IMR-90 (cell line): Measurements from ENCODE around the gene MMP20. TPM values are rescaled to one million over a fixed set of nuclear protein-coding genes. Genes with fewer than 3 reads are reported as not detected.

Experiments used
- ATAC-seq: fragments of 200-7000 bp; cut with Tn5 transposase; 2 replicates; pipeline ENCODE4 v1.9.1; 2020; ENCODE audit warnings: low read depth, mild to moderate bottlenecking, moderate library complexity
- BruUV-seq: library from RNA; stranded (reverse); fragments of 400-500 nt; replicated peaks from 2 replicates; lab custom pipeline; 2021; lab: Mats Ljungman, UMichigan
- CTCF ChIA-PET: fragments of 300-600 bp; formaldehyde crosslinking; extraction: SDS; loops from one replicate; lab custom pipeline; 2021; ENCODE audit warnings: antibody characterized with exemption; lab: Yijun Ruan, JAX
- POLR2A ChIA-PET: fragments of 300-600 bp; sonication (Branson Sonifier 250); formaldehyde crosslinking; loops from one replicate; lab custom pipeline; 2022; ENCODE audit warnings: antibody characterized with exemption; ENCODE audit not compliant: unreplicated experiment; lab: Charles Lee
- DNase-seq: peaks from one replicate; pipeline ENCODE4 v3.0.0; 2013
- H2AFZ ChIP-seq: replicated peaks from 2 replicates; pipeline ENCODE3; 2013; ENCODE audit warnings: low read length, mild to moderate bottlenecking; ENCODE audit not compliant: poor library complexity
- H2AK5ac ChIP-seq: 2 replicates; pipeline ENCODE4 v1.6.1; 2013; ENCODE audit warnings: low read depth, low read length, inconsistent platforms
- H2AK9ac ChIP-seq: replicated peaks from 2 replicates; pipeline ENCODE3; 2013; ENCODE audit warnings: mild to moderate bottlenecking, low read depth, low read length, moderate library complexity; ENCODE audit not compliant: poor library complexity
- H2BK120ac ChIP-seq: 2 replicates; pipeline ENCODE4 v1.6.1; 2013; ENCODE audit warnings: low read depth, low read length, inconsistent platforms
- H2BK15ac ChIP-seq: 3 replicates; pipeline ENCODE4 v1.6.1; 2013; ENCODE audit warnings: low read depth, low read length, inconsistent platforms
- H2BK20ac ChIP-seq: 2 replicates; pipeline ENCODE4 v1.6.1; 2013; ENCODE audit warnings: low read depth, mild to moderate bottlenecking, inconsistent platforms, low read length, moderate library complexity
- H2BK5ac ChIP-seq: 2 replicates; pipeline ENCODE4 v1.6.1; 2013; ENCODE audit warnings: mild to moderate bottlenecking, low read depth, low read length, inconsistent platforms; ENCODE audit not compliant: poor library complexity, severe bottlenecking
- H3K14ac ChIP-seq: replicated peaks from 2 replicates; pipeline ENCODE4 v1.6.1; 2013; ENCODE audit warnings: low read depth, low read length, inconsistent platforms
- H3K18ac ChIP-seq: 2 replicates; pipeline ENCODE4 v1.6.1; 2013; ENCODE audit warnings: low read depth, low read length, control low read depth
- H3K23ac ChIP-seq: 2 replicates; pipeline ENCODE4 v1.6.1; 2013; ENCODE audit warnings: low read depth, low read length, inconsistent platforms
- H3K27ac ChIP-seq: 2 replicates; pipeline ENCODE4 v1.5.1; 2013; ENCODE audit warnings: mild to moderate bottlenecking, control low read depth, low read length; ENCODE audit not compliant: insufficient read depth
- H3K27me3 ChIP-seq: 2 replicates; pipeline ENCODE4 v1.6.1; 2013; ENCODE audit warnings: low read length; ENCODE audit not compliant: control insufficient read depth, insufficient read depth
- H3K36me3 ChIP-seq: 2 replicates; pipeline ENCODE4 v1.6.1; 2013; ENCODE audit warnings: low read length, mixed read lengths; ENCODE audit not compliant: control insufficient read depth, insufficient read depth
- H3K4ac ChIP-seq: 2 replicates; pipeline ENCODE4 v1.6.1; 2013; ENCODE audit warnings: low read depth, low read length, inconsistent platforms
- H3K4me1 ChIP-seq: 2 replicates; pipeline ENCODE4 v1.6.1; 2013; ENCODE audit warnings: low read length, mixed read lengths; ENCODE audit not compliant: control insufficient read depth, insufficient read depth
- H3K4me2 ChIP-seq: 2 replicates; pipeline ENCODE4 v1.6.1; 2013; ENCODE audit warnings: low read depth, mild to moderate bottlenecking, control low read depth, low read length, moderate library complexity
- H3K4me3 ChIP-seq: 2 replicates; pipeline ENCODE4 v1.5.1; 2013; ENCODE audit warnings: low read depth, mild to moderate bottlenecking, control low read depth, low read length, moderate library complexity; ENCODE audit not compliant: insufficient read depth
- H3K56ac ChIP-seq: 2 replicates; pipeline ENCODE4 v1.6.1; 2013; ENCODE audit warnings: low read length, inconsistent platforms; ENCODE audit not compliant: insufficient read depth; ENCODE audit errors: extremely low read depth
- H3K79me1 ChIP-seq, 2 experiments: 2 replicates each; pipeline ENCODE4 v1.6.1; 2013; ENCODE audit warnings: low read length in 2 of 2, inconsistent platforms in 1 of 2, low read depth in 1 of 2
- H3K9ac ChIP-seq: 2 replicates; pipeline ENCODE4 v1.6.1; 2013; ENCODE audit warnings: low read depth, low read length, control low read depth
- H3K9me1 ChIP-seq: 2 replicates; pipeline ENCODE4 v1.6.1; 2013; ENCODE audit warnings: low read length, inconsistent platforms; ENCODE audit not compliant: insufficient read depth
- H3K9me3 ChIP-seq: 2 replicates; pipeline ENCODE4 v1.6.1; 2013; ENCODE audit warnings: low read length; ENCODE audit not compliant: control insufficient read depth, insufficient read depth
- H4K20me1 ChIP-seq: 2 replicates; pipeline ENCODE4 v1.6.1; 2013; ENCODE audit warnings: low read length, inconsistent platforms; ENCODE audit not compliant: insufficient read depth
- H4K5ac ChIP-seq: 2 replicates; pipeline ENCODE4 v1.6.1; 2013; ENCODE audit warnings: mild to moderate bottlenecking, low read depth, low read length, control low read depth
- H4K8ac ChIP-seq, 2 experiments: 2 replicates each; pipeline ENCODE4 v1.6.1; 2013; ENCODE audit warnings: low read depth in 2 of 2, low read length in 2 of 2, control low read depth in 1 of 2, inconsistent platforms in 1 of 2
- H4K91ac ChIP-seq: 2 replicates; pipeline ENCODE4 v1.6.1; 2013; ENCODE audit warnings: low read depth, low read length, inconsistent platforms; ENCODE audit not compliant: insufficient read depth
- BHLHE40 ChIP-seq: fragments of 150-350 bp; IDR thresholded peaks from 2 replicates; pipeline ENCODE4 v1.6.1; 2016; ENCODE audit warnings: mild to moderate bottlenecking, low read depth, low read length
- CEBPB ChIP-seq: IDR thresholded peaks from 2 replicates; pipeline ENCODE4 v1.6.1; 2012; ENCODE audit warnings: low read depth, low read length, improper control_type of control experiment
- CHD1 ChIP-seq: IDR thresholded peaks from 2 replicates; pipeline ENCODE4 v1.6.1; 2012; ENCODE audit warnings: low read depth, low read length, improper control_type of control experiment
- CTCF ChIP-seq: conservative IDR thresholded peaks from 2 replicates; pipeline ENCODE4 v1.5.1; 2012; ENCODE audit warnings: mild to moderate bottlenecking, low read depth, low read length, improper control_type of control experiment
- ELK1 ChIP-seq: fragments of 150-350 bp; IDR thresholded peaks from 2 replicates; pipeline ENCODE4 v1.6.1; 2016; ENCODE audit warnings: low read depth, mild to moderate bottlenecking, low read length, moderate library complexity, borderline replicate concordance
- FOS ChIP-seq: fragments of 150-350 bp; IDR thresholded peaks from 2 replicates; pipeline ENCODE4 v1.6.1; 2016; ENCODE audit warnings: low read depth, low read length
- MAFK ChIP-seq: IDR thresholded peaks from 2 replicates; pipeline ENCODE4 v1.6.1; 2012; ENCODE audit warnings: low read depth, low read length, improper control_type of control experiment
- MAZ ChIP-seq: IDR thresholded peaks from 2 replicates; pipeline ENCODE4 v1.6.1; 2012; ENCODE audit warnings: low read depth, mild to moderate bottlenecking, low read length, improper control_type of control experiment, moderate library complexity, borderline replicate concordance
- MXI1 ChIP-seq: IDR thresholded peaks from 2 replicates; pipeline ENCODE4 v1.6.1; 2012; ENCODE audit warnings: low read depth, mild to moderate bottlenecking, low read length, moderate library complexity, borderline replicate concordance
- NFE2L2 ChIP-seq: fragments of 150-350 bp; IDR thresholded peaks from 2 replicates; pipeline ENCODE4 v1.6.1; 2016; ENCODE audit warnings: low read depth, mild to moderate bottlenecking, low read length
- POLR2A ChIP-seq: IDR thresholded peaks from 2 replicates; pipeline ENCODE4 v1.6.1; 2012; ENCODE audit warnings: mild to moderate bottlenecking, low read depth, low read length
- RAD21 ChIP-seq: IDR thresholded peaks from 2 replicates; pipeline ENCODE4 v1.6.1; 2012; ENCODE audit warnings: low read length, improper control_type of control experiment
- RCOR1 ChIP-seq: IDR thresholded peaks from 2 replicates; pipeline ENCODE4 v1.6.1; 2012; ENCODE audit warnings: mild to moderate bottlenecking, low read length, improper control_type of control experiment; ENCODE audit not compliant: insufficient replicate concordance
- RFX5 ChIP-seq: IDR thresholded peaks from 2 replicates; pipeline ENCODE4 v1.8.0; 2012; ENCODE audit warnings: low read depth, mild to moderate bottlenecking, low read length, moderate library complexity
- SMC3 ChIP-seq: fragments of 150-350 bp; IDR thresholded peaks from 2 replicates; pipeline ENCODE4 v1.6.1; 2016; ENCODE audit warnings: low read depth, mild to moderate bottlenecking, antibody characterized with exemption, low read length, moderate library complexity
- USF2 ChIP-seq: fragments of 150-350 bp; IDR thresholded peaks from 2 replicates; pipeline ENCODE4 v1.6.1; 2017; ENCODE audit warnings: mild to moderate bottlenecking, antibody characterized with exemption, low read length, low read depth
- WGBS, 2 experiments: methylation state at CpG; one replicate each; pipeline versions ENCODE4 v1.1.5 to v1.1.7; 2013; ENCODE audit warnings: missing lambda C conversion rate in 2 of 2; ENCODE audit not compliant: insufficient read length in 1 of 2; ENCODE audit errors: extremely low coverage in 2 of 2; 5-methylcytosine and 5-hydroxymethylcytosine counted together
- dilution Hi-C: fragments of 300-500 bp; cut with HindIII; formaldehyde crosslinking; loops from one replicate; pipeline ENCODE4 v1.14.3; 2018; ENCODE audit warnings: low sequenced_read_pairs; ENCODE audit not compliant: unreplicated experiment
- in situ Hi-C: fragments of 300-500 bp; cut with MboI; formaldehyde crosslinking; loops from 3 replicates; pipeline ENCODE4 v1.14.3; 2019; ENCODE audit warnings: low sequenced_read_pairs, inconsistent platforms, mixed read lengths
- intact Hi-C: fragments of 100-400 bp; cut with micrococcal nuclease; formaldehyde crosslinking; loops from 2 replicates; pipeline ENCODE4 v1.10.0; 2022
- polyA plus RNA-seq, 3 experiments: library from polyadenylated mRNA; depleted of rRNA; stranded (reverse); fragments of >200 nt; gene quantifications; 2 replicates each; pipeline ENCODE4 v1.2.3, GENCODE V29; 2012; ENCODE audit warnings: low replicate concordance in 1 of 3
- total RNA-seq: library from RNA; depleted of rRNA; stranded (reverse); fragments of >200 nt; gene quantifications from 2 replicates; pipeline ENCODE4 v1.2.3, GENCODE V29; 2012

The MMP20 gene
- total and polyA plus RNA-seq, 2 of the 4 experiments (the other 2 are of a cell fraction): not detected

GRCh38 chr11:102546427-102546826 is 78.7 kb downstream of the MMP20 start:
- Histone ChIP-seq H3K9me1 (no peaks in the 10 kb centered on the region; the same call in 1 of the 2 replicates), H4K8ac (no peak overlapping the region), H3K14ac (no peak overlapping the region), H3K36me3 (no peaks in the 10 kb centered on the region), H2BK120ac (no peak overlapping the region), H3K27ac (no peak overlapping the region), H4K20me1 (no peaks in the 10 kb centered on the region), H3K9ac (no peak overlapping the region), H4K91ac (no peak overlapping the region), H2BK20ac (no peak overlapping the region), H3K79me1 (no peaks in the 10 kb centered on the region), H3K56ac (no peak overlapping the region), H3K4me3 (no peak overlapping the region), H2BK5ac (no peak overlapping the region), H3K9me3 (no peaks in the 10 kb centered on the region), H2AFZ (no peak overlapping the region), H2AK5ac (no peak overlapping the region), H2AK9ac (no peak overlapping the region), H3K4me1 (no peaks in the 10 kb centered on the region), H3K4ac (no peak overlapping the region), H3K27me3 (no peaks in the 10 kb centered on the region; the same call in 1 of the 2 replicates), H3K18ac (no peak overlapping the region), H3K4me2 (no peak overlapping the region), H4K5ac (no peak overlapping the region), H3K23ac (no peak overlapping the region), H2BK15ac (no peak overlapping the region)
- WGBS, 2 experiments: no CpG with 5 or more reads among the region's 4 CpGs
- TF ChIP-seq CTCF: no peak
- no peak for TF ChIP-seq MAZ
- TF ChIP-seq SMC3: no peak
- TF ChIP-seq RFX5: no peak
- TF ChIP-seq NFE2L2: no peak
- TF ChIP-seq MAFK: no peak
- no peak for TF ChIP-seq FOS
- TF ChIP-seq CHD1: no peak
- TF ChIP-seq CEBPB: no peak
- TF ChIP-seq ELK1: no peak
- no peak for TF ChIP-seq MXI1
- TF ChIP-seq RAD21: no peak
- no peak for TF ChIP-seq USF2
- no peak for TF ChIP-seq BHLHE40
- no peak for TF ChIP-seq RCOR1
- TF ChIP-seq POLR2A: no peak
- BruUV-seq: no TSS peak
- in situ Hi-C loops (no loop called here), dilution Hi-C loops (no loop called here), intact Hi-C loops (no loop called here)
- ATAC-seq: no peak
- ChIA-PET CTCF (no interaction called here), POLR2A (interaction anchor here (0.7 kb wide), 1 partner anchor 23 kb away, joined by 3 read pairs; no protein-coding TSS in a partner anchor)
- no peak for DNase-seq
